CD1c-positive myeloid dendritic cell (primary cell): ENCODE results near the gene CEP112.

Source experiments
- DNase-seq: peaks from one replicate; pipeline ENCODE4 v3.0.0-alpha.2; 2016; ENCODE audit errors: extremely low spot score

CEP112 gene

DNA sequence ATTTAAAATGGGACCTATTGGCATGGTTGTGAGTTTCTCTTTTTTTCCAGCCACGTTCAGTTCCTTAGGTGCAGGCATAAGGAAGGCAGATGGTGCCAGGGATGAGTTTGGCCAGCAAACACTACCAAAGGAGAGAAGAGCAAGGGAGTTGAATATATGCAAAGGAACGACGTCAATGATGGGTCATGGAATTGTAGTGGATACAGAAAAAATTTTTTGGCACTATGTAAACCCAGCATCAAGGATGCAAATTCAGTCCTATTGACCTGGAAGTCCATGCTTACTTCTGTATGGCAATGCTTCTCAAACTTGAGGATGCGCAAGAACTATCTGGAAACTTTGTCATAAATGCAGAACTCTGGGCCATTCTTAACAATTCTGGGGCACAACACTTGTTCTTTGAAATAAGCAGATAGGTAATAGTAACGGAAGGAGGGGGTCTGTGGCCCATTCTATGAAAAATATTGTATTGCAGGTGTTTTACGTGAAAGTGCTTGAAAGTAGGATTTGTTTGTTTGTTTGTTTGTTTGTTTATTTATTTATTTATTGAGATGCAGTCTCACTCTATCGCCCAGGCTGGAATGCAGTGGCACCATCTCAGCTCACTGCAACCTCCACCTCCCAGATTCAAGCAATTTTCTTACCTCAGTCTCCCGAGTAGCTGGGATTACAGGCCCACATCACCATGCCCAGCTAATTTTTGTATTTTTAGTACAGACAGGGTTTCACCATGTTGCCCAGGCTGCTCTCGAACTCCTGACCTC is 19.3 kb upstream of the CEP112 start:
- no peak for DNase-seq

GRCh38 chr17:66210208-66210574 is 18.3 kb upstream of the CEP112 start:
- DNase-seq: no peak

DNA sequence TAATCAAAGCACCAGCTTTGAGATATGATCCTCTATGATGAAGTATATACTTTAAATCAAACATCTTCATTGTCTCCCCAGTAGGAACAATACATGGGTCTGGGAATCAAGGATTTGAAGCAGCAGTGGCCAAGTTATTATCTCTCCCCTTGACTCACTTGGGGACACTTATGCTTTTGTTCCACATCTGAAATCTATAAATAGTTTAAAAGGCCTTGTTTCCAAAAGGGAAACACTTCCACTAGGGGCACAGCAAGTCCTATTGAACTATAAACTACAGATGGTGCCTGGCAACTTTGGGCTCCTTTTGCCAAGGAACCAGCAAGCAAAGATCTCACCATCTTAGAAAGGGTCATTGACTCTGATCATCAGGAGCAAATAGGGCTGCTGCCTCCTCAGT is 16.0 kb upstream of the CEP112 start:
- DNase-seq: no peak

GRCh38 chr17:66203274-66204015 is 11.5 kb upstream of the CEP112 start:
- DNase-seq: no peak

GRCh38 chr17:66200685-66201092 is 8.8 kb upstream of the CEP112 start:
- peak; percentile 63 for DNase-seq

GRCh38 chr17:66198242-66198641 is 6.3 kb upstream of the CEP112 start:
- no peak for DNase-seq

DNA sequence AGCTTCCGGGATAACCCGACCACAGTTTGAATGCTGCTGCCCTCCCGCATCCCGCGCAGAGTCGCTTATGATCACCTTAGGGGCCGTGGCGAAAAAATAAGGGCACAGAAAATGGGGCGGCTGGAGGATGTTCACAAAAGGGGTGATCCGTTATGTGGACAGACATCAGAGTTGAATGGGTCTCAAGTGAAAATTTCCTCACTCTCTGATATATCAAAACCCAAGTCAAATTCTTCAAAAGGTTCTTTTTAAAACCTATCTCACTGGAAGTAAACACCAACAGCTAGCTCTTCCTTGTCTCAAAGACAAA is 400 bp upstream of the CEP112 start:
- no peak for DNase-seq

DNA sequence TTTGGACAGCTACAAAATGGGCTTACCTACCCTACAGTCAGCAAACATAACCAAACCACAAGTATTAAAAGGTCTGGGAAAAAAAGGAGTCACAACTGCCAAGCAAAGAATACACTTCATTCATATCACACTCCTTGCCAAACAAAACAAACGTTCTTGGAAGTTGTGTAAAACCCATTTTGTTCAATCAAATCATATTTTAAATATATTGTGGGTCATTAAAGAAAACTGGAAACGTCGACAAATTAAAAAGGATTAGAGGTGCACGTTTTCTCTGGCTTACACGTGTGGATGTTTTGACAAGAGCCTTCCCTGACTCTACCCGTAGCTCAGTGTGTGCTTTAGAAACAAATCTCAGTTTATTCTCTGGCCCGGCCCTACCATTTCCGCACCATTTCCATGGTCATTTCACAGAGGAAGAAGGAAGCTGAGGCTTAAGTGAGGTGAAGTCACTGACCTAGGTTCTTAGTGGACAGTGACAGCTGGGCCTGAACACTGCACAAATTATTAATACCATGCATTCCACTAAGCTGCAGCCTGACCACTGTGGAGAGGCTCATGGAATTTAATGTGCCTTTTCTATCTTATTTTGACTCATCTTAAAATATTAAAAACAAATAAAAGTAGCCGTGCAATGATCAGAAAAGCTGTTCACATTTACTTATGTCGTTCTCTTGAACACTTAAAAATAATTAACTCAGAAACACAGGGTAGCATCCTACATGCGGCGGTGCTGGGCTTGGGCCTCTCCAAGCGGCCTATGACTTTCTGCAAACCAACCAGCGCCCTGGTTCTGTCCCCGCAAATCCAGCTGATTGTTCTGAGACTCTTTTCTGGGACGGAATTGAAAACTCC is 968 bp downstream of the CEP112 start:
- peak; percentile 1 for DNase-seq

- no peak for DNase-seq
Measured at GRCh38 chr17:66187718-66188117, 4.2 kb downstream of the CEP112 start.

DNA sequence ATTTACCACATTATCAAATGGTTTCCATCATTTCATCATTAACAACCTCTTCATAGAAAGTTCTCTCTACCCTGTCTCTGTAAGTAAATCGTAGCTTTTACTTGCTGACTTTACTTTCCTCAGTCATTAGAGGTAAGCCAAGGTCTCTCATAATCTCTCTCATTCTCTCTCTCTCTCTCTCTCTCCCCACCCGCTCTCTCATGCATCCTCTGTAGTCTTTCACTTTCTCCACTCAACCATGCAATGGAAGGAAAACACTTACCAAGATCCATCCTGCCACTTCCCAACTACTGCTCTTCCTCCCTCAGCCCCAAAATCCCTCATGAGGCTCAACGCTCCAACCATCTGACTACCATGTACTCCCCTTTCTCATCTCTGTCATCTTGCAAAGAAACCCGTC is 6.1 kb downstream of the CEP112 start:
- DNase-seq: no peak

GRCh38 chr17:66184392-66184791 is 7.5 kb downstream of the CEP112 start:
- no peak for DNase-seq

- DNase-seq: no peak
Measured at GRCh38 chr17:66183529-66183928, 8.4 kb downstream of the CEP112 start.

DNA sequence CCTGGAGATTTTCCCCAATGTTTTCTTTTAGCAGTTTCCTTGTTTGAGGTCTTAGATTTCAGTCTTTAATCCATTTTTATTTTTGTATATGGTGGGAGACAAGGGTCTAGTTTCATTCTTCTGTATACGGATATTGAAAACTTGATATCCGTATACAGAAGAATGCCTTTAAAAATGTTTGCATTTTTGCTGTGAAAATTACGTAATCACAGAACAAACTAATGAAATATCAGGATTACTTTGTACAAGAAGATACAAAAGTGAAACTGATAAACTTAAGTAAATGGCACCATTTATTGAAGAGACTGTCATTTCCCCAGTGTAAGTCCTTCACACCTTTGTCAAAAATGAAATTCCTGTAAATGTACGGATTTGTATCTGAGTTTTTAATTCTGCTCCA is 13.3 kb downstream of the CEP112 start:
- no peak for DNase-seq

- no peak for DNase-seq
Measured at GRCh38 chr17:66177048-66177447, 14.9 kb downstream of the CEP112 start.

DNA sequence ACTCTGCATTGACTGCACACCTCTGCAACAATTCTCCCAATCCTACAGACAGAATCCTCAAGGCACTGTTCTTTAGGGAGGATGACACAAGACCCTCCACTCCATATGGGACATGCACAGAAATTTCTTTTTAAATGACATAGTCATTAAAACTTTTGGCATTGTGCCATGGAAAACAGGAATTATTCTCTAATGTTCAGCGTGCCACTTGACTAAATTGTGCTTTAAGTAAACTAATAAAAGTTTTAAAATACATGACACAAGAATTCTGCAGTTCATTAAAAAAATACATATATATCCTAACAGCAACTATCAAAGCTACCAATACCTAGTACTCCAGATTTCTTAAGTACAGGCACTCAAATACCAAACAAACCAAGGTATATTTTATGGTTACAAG is 16.0 kb downstream of the CEP112 start:
- no peak for DNase-seq

GRCh38 chr17:66172691-66173223 is 19.2 kb downstream of the CEP112 start:
- no peak for DNase-seq

- no peak for DNase-seq
Measured at GRCh38 chr17:66172144-66172543, 19.8 kb downstream of the CEP112 start.

DNA sequence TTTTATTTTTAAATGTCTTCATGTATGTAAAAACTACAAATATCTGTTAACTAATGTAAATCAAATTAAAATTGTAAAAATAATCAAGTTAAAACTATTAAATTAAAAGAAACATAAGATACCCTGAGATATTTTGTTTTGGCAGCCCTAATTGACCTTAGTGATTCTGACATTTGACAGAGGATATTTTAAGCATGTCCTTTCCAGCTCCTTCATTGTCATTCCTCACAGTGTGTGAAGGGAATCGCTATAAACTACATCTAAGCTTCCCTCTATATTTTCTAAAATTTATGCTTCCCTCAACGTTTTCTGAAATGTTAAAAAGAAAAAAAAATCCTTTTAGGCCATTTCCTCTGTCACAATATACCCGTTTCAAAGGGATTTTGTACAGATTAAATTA is 20.2 kb downstream of the CEP112 start:
- DNase-seq: no peak

GRCh38 chr17:66171172-66171571 is 20.8 kb downstream of the CEP112 start:
- DNase-seq: no peak

- no peak for DNase-seq
Measured at GRCh38 chr17:66169839-66170238, 22.1 kb downstream of the CEP112 start.

DNA sequence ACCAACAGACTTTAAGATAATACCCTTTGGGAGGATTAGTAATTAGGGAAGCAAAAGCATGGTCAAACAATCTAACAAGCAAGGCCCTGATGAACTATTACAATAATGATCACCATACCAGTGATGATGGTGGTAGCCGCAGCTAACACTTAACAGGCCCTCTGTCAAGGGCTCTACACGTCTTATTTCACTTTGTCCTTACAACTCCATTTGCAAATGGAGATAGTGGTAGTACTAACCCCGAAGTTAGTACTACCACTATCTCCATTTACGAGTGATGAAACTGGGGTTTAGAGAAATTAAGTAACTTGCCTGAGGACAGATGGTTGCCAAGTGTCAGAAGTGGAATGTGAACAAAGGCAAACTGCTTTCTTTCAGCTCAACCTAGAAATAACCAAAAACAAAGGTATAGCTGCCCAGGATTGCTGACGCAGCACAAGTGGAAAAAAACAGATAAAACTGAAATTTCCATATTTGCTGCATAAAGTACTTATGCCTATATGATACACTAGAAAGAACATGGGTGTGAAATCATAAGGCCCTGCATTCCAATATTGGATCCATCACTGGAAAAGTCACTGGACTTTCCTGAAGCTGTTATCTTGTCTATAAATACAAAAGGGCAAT is 24.6 kb downstream of the CEP112 start:
- DNase-seq: no peak

GRCh38 chr17:66165537-66166123 is 26.3 kb downstream of the CEP112 start:
- peak; percentile 54 for DNase-seq
